HG02885 (cell line): ENCODE data around the gene ADAM30.

ENCODE experiments used
- ATAC-seq: cut with Tn5 transposase; IDR thresholded peaks from one replicate; pipeline ENCODE4 v1.9.1; 2021; ENCODE audit warnings: mild to moderate bottlenecking; ENCODE audit not compliant: unreplicated experiment, poor library complexity

Gene ADAM30

DNA sequence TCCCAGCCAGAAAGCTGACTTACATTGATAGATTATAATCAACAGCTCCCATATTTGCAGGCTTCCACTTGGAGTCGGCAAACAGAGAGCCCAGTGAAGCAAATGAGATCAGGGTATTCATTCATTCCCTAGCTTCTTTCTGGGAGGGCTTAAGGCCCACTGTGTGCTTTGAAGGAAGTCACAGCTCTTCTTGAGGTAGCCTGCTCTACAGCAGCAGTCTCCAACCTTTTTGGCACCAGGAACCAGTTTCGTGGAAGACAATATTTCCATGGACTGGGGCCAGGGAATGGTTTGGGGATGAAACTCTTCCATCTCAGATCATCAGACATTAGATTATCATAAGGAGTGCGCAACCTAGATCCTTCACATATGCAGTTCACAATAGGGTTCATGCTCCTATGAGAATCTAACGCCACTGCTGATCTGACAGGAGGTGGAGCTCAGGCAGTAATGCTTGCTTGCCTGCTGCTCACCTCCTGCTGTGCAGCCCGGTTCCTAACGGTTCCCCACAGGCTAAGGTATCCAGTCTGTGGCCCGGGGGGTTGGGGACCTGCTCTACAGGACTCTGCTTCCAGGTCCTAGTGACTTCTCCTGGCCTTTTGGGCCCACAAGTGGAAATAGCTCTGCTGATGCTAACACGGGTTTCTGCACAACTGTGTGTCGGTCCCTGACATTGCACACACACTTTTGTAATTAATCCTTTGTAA lies 13.7 kb upstream of the ADAM30 start:
- no peak for ATAC-seq

DNA sequence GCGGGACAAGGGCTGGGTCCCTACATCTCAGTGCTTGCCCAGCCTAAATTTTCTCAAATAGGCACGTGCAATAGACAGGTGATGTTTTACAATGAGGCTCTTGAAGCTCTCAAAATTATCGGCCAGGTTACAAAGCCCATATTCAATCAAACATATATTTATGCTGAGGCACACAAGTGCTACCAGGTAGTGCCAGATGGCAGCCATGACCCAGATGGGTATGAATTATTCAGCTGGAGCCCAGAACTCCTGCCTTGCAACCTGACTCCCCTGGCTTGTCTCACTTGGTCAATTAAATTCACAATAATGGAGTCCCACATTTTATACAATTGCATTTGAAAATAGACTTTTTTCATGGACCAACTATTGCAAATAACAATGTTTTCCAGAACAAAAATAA lies 12.3 kb upstream of the ADAM30 start:
- no peak for ATAC-seq

DNA sequence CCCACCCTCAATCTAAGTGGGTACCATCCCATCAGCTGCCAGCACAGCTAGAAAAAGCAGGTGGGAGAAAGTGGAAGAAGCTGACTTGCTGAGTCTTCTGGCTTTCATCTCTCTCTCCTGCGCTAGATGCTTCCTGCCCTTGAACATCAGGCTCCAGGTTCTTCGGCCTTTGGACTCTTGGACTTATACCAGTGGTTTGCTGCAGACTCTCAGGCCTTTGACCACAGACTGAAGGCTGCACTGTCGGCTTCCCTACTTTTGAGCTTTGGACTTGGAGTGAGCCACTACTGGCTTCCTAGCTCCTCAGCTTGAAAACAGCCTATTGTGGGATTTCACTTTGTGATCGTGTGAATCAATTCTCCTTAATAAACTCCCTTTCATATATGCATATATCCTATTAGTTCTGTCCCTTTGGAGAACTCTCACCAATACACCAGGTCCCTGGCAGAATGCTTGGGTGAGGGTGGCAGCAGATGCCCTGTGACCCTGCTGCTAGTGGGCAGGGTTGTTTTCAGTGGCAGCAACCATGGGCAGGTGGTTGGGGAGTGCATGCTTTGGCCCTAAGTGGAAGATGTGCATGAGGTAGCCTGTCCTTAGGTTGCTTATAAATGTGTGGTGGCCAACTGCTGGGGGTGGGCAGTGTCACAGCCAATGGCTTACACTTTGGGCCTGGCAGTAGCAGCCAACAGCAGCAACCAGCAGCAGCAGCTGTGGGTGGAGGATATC lies 10.8 kb upstream of the ADAM30 start:
- ATAC-seq, result no peak

DNA sequence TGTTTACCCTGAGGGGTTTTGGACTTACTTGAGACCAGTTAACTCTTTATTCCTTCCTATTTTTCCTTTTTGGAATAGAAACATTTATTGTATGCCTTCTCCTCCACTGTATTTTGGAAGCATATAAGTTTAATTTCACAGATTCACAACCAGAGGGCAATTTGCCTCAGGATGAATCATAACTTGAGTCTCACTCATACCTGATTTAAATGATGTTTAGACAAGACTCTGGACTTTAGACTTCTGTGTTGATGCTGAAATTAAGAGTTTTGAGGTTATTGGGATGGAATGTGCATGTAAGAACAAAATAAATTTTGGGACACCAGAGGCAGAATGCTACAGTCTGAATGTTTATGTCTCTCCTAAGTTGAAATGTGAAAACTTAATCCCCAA lies 7.1 kb upstream of the ADAM30 start:
- no peak for ATAC-seq

DNA sequence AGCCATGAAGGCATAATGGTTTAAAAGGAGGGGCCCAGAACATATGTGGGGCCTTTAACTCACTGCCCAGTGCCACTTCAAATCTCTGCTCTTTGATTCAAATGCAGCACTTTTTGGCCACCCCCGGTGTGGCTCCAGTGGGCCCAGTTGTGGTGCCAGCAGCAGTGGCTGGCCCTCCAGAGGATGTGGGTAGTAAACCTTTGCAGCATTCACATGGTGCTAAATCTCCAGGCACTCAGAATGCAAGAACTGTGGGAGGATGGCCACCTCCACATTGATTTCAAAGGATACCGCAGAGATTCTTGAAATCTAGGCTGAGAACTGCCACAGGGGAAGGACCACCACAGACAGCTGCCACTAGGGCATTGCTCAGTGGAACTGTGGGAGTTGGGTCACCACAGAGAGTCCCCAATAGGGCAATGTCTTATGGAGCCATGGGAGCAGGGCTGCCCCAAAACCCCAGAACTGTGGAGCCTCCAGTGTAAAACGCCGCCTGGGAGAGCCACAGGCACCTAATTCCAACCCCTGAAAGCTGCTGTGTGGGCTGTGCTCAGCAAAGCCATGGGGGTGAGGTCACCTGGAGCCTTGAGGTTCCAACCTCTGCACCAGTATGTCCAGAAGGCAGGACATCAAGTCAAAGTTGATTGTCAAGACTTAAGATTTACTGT lies 6.6 kb upstream of the ADAM30 start:
- no peak for ATAC-seq

DNA sequence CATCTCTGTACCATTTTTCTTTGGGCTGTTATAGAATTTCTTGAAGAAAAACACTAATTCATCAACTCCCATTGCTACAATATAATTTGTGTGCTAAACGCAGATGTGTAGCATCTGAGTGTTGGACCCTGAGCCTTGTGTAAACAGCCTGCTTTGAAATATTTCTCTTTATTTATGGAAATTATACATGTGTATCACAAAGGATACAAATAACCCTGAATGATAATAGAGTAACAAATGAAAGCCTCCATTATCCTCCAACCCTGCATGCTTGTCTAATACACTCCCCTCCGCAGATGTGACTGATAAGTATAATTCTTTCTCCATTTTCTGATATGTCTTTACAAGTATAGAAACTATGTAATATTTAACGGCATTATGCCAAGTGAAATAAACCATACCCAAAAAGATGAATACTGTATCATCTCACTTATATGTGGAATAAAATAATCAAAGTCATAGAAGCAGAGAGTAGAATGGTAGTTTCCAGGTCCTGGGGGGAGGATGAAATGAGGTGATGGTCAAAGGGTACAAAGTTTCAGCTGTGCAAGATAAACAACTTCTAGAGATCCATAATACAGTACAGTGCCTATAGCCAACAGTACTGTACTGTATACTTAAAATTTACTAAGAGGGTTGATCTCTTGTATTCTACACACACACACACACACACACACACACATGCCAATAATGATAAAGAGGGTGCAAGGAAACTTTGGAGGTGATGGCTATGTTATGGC lies 2.8 kb upstream of the ADAM30 start:
- no peak for ATAC-seq

DNA sequence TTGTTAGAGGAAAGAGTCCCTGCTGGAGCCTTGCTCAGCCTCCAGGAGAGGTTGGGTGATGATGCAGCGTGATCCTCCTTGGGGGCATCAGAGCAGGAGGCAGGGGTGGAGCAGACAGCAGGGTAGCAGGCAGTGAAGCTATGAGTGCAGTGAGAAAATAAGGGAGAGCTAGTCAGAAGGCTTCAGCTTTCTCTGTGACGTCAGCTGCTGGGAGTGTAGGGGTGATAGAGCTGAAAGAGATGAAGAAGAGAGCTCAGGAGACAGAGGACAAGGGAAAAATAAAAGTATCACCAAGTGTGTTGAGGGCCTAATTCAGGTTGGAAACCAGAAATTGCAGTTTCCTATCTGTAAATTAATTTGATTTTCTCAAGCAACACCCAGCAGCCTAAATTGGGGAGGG lies 2.2 kb upstream of the ADAM30 start:
- no peak for ATAC-seq

DNA sequence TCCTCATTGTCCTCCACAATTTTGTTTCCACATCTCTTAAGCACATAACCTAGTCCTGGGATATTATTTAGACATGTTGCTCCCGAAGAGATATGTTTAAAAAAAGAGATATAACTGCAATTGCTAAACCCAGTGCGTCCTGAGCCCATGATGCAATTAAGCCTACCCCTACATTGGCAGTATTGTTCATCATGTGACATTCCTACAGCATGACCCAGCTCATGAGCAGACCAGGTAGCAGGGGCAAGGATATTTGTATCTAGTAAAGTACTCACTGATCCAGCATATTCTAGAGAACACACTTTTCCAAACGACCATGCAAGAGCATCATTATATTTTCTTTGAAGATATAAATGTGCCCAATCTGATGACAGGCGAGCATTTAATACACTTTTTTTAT lies 1.2 kb downstream of the ADAM30 start:
- ATAC-seq, result no peak

DNA sequence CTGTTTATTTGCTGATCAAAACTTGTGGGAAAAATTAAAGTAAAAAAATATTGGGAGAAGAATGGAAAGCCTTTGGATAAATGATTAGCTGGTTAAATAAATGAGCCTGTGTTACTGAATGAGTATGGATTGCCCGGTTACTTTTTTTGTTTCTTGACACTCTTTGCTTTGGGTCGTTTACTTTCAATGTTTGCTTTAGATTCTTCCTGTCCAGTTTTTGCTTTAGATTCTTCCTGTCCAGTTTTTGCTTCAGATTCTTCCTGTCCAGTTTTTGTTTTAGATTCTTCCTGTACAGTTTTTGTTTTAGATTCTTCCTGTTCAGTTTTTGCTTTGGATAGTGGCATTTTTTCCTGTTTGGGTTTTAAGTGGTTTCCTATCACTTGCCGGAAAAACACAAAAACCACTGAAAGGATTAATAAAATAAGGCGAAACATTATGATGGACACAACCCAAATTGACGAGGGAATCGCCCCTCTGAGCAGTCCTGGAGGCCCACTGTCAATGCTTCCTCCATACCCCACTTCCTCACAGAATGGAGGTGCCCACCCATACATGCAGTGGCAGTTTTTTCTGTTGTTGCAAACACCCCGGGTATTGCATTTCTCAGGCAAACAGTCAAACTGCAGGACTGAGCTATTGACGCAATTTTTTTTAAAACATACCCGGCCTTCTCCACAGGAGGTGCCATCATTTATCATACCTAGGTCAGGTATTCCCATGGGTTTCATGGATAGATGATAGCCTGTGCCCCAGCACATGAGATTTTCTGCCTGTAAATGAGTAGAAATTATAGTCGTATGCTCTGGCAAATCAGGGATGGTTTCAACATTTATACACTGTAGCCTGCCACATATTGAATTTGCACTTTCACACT lies 2.3 kb downstream of the ADAM30 start:
- no peak for ATAC-seq

DNA sequence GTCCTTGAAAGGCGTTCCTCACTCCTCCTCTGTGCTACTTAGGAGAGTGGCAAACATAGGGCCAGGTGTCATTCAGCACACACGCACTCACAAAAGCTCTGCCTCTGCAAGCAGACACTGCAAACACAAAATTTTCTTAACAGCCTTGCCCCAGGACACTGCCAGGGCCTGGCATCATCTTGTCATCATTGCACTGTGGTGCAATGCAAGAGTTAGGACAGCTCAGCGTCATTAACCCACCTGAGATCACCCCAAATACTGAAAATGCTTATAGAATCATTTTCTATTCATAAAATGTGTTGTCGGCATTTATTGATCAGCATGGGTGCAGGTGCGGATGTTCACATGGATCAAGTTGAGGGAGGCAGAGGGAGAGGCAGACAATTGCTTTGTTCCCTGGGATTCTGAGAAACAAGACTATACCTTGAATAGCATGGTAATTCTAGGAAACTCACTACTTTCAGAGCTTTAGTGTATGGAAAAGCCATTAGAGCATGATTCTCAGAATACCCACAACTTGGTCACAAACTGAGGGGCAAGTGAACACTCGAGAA lies 3.0 kb downstream of the ADAM30 start:
- no peak for ATAC-seq

DNA sequence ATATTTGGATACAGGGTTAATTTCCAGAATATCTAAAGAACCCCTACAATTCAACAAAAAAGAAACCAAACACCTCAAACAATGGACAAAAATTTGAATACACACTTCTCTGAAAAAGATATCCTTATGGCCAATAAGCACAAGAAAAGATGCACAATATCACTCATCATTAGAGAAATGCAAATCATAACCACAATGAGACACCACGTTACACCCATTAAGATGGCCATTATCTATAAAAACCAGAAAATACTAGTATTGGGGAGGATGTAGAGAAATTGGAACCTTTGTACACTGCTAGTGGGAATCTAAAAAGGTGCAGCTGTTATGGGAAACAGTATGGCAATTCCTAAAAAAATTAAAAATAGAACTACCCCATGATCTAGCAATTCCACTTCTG lies 4.9 kb downstream of the ADAM30 start:
- no peak for ATAC-seq

DNA sequence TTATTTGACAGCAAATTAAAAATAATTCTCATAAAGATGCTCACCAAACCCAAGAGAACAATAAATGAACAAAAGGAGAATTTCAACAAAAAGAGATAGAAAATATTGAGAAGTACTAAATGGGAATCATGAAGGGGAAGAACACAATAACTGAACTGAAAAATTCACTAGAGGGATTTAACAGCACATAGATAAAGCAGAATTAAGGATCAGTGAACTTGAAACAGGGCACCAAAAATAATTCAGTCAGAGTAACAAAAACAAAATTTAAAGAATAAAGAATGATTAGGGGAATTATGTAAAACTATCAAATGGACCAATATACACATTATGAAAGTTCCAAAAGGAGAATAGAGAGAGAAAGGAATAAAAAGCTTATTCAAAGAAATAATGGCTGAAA lies 7.8 kb downstream of the ADAM30 start:
- no peak for ATAC-seq

DNA sequence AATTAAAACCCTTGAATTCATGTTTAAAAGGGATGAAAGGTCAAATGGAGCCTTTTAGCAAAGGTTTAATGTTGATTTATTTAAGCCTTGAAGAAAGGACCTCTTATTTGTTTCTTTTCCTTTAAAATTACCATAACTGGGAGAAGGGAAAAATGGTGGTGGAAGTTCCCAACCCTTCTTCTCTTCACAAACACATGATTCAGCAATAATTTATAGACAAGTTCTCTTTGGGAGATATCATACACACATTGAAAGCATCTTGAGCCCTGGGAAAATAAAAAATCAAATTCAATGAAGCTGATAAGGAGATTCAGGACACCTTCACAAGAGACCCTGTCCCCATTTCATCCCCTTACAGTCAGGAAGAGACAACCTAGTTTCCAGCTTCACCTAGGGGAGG lies 8.9 kb downstream of the ADAM30 start:
- ATAC-seq, result no peak

DNA sequence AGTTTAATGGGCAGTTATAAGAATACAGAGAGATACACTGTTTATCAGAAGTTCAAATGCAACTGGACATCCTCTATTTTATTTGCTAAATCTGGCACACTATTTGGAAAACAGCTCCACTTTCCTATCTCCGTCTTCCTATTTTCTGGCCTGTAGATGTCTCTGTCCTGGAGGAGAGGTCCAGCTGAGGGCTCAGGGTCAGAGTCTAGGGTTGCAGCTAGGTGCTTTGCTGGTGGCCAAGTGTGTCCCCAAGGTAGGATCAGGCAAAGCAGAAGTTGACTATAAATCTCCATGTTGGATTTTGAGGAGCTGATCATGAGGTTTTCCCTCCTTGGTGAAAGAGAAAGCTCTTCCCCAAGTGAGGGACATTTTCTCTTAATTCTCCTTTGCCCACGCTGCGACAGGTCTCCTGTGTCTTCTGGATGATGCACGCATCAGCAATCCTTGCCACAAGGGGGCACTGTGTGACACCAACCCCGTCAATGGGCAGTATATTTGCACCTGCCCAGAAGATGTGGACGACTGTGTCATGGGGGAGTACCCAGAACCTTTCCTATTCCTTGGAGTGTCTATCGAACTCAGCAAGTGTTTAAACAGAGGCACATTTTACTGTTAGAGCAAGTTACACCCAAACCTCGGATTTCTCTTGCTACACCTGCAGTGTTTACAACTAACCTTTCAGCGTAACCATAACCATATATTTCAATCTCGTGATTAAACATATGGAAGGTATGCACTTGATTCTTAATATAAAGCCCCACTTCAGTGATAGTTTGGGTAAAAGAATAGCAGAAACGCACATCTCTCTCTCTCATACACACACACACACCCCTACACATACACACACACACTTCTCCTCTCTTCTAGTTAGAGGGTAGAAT lies 10.2 kb downstream of the ADAM30 start:
- peak; percentile 58 for ATAC-seq

DNA sequence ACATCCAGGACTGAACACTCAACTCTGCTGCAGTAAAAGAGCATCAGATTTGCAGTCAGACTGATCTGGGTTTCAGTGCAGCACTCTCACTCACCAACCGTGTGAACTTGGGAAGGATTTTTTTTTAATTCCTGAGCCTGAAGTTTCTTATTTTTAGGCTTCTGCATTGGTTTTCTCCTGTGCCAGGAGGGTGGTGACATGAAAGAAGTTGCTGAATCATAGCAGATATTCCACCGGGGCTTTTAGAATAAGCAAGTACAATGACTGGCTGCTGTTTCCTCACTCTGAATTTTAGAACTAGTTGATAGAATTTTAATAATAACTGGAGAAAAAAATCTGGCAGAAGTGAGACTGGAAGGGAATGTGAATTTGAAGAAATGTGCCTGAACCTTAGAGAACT lies 11.6 kb downstream of the ADAM30 start:
- no peak for ATAC-seq

DNA sequence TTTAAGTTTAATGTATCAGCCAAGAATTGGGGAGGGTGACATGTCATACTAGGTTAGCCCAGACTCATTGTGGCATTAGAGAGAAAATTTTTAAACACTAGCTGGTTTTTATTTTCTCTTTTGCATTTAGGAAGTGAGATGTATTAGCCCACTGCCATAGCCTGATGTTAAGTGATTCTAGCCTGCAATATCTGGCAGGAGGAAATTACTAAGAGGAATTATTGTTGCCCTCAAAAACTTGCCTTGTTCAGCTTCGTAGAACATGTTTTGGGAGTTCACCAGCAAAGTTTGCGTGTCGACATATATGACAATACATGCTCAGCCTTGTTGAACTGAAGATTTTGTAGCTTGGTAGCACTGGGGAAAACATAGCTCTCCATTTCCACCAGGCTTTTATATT lies 12.5 kb downstream of the ADAM30 start:
- ATAC-seq, result no peak

DNA sequence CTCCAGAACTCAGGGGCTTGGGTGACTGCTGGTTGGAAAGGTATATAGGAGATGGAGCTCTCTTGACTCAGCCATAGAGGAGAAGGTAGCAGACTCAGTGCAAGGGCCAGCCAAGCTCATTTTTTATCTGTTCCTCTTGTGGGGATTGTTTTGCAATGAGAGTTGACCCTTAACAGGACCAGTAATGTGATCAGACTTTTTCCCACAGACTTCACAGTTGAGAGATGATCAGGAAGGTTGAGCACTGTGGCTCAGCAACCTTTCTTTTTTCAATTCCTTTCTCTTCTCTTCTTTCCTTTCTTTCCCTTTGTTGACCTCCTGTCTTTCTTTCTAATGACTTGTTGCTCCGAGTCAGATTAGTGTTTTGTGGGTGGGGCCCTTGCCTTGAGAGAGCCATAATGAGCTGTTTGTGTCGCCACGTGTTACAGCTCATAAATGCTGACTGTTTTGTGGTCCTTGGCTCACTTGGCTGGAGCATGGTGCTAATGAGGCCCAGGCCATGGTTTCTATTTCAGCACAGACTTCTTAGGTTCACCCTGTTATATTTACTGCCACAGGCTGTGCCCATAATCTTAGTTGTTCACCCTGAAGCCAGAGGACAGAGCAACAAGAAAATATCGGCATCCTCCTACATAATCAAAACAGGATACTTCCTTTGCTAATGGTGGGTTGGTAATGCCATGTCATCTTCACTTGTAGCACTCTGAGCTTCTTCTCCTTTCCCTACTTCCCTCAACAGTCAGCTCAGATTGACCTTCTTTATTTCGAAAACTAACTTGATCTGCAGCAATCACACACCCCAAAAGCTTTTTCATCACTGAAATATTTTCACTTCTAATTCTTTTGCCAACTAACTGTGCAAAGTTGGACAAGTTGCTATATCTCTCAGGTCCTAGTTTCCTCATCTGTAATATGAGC lies 13.9 kb downstream of the ADAM30 start:
- no peak for ATAC-seq
